Measurements from ENCODE around the gene LHFPL6.

DNA sequence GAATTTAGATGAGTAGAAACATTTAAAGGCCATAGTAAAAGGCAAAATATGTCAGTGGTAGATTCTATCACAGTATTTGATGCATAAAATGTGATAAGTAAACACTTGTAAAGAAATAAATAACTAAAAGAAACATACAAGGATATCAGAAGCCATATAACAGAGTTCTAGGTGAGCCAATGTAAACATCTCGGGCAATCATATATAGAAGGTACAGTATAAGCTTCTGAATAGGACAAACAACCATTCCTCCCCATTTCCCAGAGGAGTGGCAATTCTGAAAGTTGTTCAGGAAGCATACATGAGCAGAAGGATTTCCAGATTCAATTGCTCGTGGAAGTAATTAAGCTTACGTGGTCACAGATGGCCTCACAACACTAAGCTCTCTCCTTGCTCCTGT lies 267.3 kb downstream of the LHFPL6 start:
- TF ChIP-seq, protein P1, sequence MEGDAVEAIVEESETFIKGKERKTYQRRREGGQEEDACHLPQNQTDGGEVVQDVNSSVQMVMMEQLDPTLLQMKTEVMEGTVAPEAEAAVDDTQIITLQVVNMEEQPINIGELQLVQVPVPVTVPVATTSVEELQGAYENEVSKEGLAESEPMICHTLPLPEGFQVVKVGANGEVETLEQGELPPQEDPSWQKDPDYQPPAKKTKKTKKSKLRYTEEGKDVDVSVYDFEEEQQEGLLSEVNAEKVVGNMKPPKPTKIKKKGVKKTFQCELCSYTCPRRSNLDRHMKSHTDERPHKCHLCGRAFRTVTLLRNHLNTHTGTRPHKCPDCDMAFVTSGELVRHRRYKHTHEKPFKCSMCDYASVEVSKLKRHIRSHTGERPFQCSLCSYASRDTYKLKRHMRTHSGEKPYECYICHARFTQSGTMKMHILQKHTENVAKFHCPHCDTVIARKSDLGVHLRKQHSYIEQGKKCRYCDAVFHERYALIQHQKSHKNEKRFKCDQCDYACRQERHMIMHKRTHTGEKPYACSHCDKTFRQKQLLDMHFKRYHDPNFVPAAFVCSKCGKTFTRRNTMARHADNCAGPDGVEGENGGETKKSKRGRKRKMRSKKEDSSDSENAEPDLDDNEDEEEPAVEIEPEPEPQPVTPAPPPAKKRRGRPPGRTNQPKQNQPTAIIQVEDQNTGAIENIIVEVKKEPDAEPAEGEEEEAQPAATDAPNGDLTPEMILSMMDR (conservative IDR thresholded peaks at IDR 0.05 in 1 of 2, IDR thresholded peaks at IDR 0.05 in 1 of 2; ENCODE audit: extremely low read depth in 1 of 2, insufficient read depth in 1 of 2, low read depth in 1 of 2, low read length in 2 of 2), result no peak
- no peak for TF ChIP-seq EZH2 (IDR thresholded peaks at IDR 0.05; ENCODE audit: borderline replicate concordance, low read length)

All from mammary epithelial cell (primary cell).